KMS-11 (cell line): ENCODE data around the gene RIT1.
"Not testable (repeated sequence)": the region's sequence is repeated elsewhere in the genome, so short reads cannot be mapped to it uniquely, and the experiment has no call there.

Source experiments
- H2AFZ ChIP-seq: fragments of 200-600 bp; sonication (generic); 2 replicates; pipeline ENCODE4 v1.6.1; 2016; ENCODE audit warnings: antibody characterized with exemption, mixed run types, low read depth
- H3K27ac ChIP-seq: fragments of 200-600 bp; sonication (generic); 2 replicates; pipeline ENCODE4 v1.6.1; 2016; ENCODE audit warnings: mild to moderate bottlenecking, mixed run types
- H3K27me3 ChIP-seq: fragments of 200-600 bp; sonication (generic); 2 replicates; pipeline ENCODE4 v1.6.1; 2017; ENCODE audit warnings: mild to moderate bottlenecking, low read depth, mixed run types, moderate library complexity; ENCODE audit not compliant: insufficient read depth
- H3K36me3 ChIP-seq: fragments of 200-600 bp; sonication (generic); 2 replicates; pipeline ENCODE4 v1.6.1; 2017; ENCODE audit warnings: mild to moderate bottlenecking, mixed run types; ENCODE audit not compliant: insufficient read depth
- H3K4me1 ChIP-seq: fragments of 200-600 bp; sonication (generic); 2 replicates; pipeline ENCODE4 v1.6.1; 2016; ENCODE audit warnings: mild to moderate bottlenecking, low read depth, mixed run types; ENCODE audit not compliant: poor library complexity, severe bottlenecking
- H3K4me2 ChIP-seq: fragments of 200-600 bp; sonication (generic); 2 replicates; pipeline ENCODE4 v1.7.0; 2016; ENCODE audit warnings: mild to moderate bottlenecking, mixed run types
- H3K4me3 ChIP-seq: fragments of 200-600 bp; sonication (generic); IDR thresholded peaks from 2 replicates; pipeline ENCODE4 v1.6.1; 2017; ENCODE audit warnings: low read depth, low read length, mixed read lengths; ENCODE audit not compliant: insufficient read depth
- H3K79me2 ChIP-seq: fragments of 200-600 bp; sonication (generic); 2 replicates; pipeline ENCODE4 v1.6.1; 2016; ENCODE audit warnings: low read depth, mixed run types; ENCODE audit not compliant: insufficient read depth
- H3K9ac ChIP-seq: fragments of 200-600 bp; sonication (generic); 2 replicates; pipeline ENCODE4 v1.6.1; 2016; ENCODE audit warnings: mild to moderate bottlenecking, mixed run types
- H4K20me1 ChIP-seq: fragments of 200-600 bp; sonication (generic); 2 replicates; pipeline ENCODE4 v1.6.1; 2016; ENCODE audit warnings: mild to moderate bottlenecking, mixed run types; ENCODE audit not compliant: insufficient read depth
- CTCF ChIP-seq: fragments of 200-600 bp; sonication (generic); conservative IDR thresholded peaks from 2 replicates; pipeline ENCODE4 v1.6.1; 2017; ENCODE audit warnings: low read depth, mild to moderate bottlenecking, antibody characterized with exemption, low read length, moderate library complexity, mixed read lengths

RIT1 gene

GRCh38 chr1:155932081-155932480 is 20.9 kb upstream of the RIT1 start:
- H4K20me1 ChIP-seq: peaks cover 26% of the 10 kb centered on the region
- H3K4me2 ChIP-seq: peak overlapping the region; percentile 93
- no peak; the same call in 1 of the 2 replicates for TF ChIP-seq CTCF
- H3K36me3 ChIP-seq: peaks cover 51% of the 10 kb centered on the region; the same call in 1 of the 2 replicates
- H3K4me3 ChIP-seq: no peak overlapping the region
- H2AFZ ChIP-seq: no peak overlapping the region
- H3K27me3 ChIP-seq: no peaks in the 10 kb centered on the region
- peak overlapping the region; percentile 0; the same call in 1 of the 2 replicates for H3K27ac ChIP-seq
- H3K9ac ChIP-seq: no peak overlapping the region
- peaks cover 48% of the 10 kb centered on the region for H3K4me1 ChIP-seq
- peaks cover 71% of the 10 kb centered on the region for H3K79me2 ChIP-seq

GRCh38 chr1:155931332-155932038 is 20.3 kb upstream of the RIT1 start:
- no peaks in the 10 kb centered on the region for H3K27me3 ChIP-seq
- peaks cover 26% of the 10 kb centered on the region for H4K20me1 ChIP-seq
- H3K79me2 ChIP-seq: peaks cover 77% of the 10 kb centered on the region
- H2AFZ ChIP-seq: no peak overlapping the region
- H3K27ac ChIP-seq: peak overlapping the region; percentile 0; the same call in 1 of the 2 replicates
- peaks cover 57% of the 10 kb centered on the region; the same call in 1 of the 2 replicates for H3K36me3 ChIP-seq
- TF ChIP-seq CTCF: no peak
- peak overlapping the region; percentile 93 for H3K4me2 ChIP-seq
- no peak overlapping the region for H3K4me3 ChIP-seq
- H3K4me1 ChIP-seq: peaks cover 48% of the 10 kb centered on the region
- H3K9ac ChIP-seq: no peak overlapping the region

GRCh38 chr1:155930725-155931124 is 19.6 kb upstream of the RIT1 start:
- H4K20me1 ChIP-seq: peaks cover 26% of the 10 kb centered on the region
- H3K27ac ChIP-seq, H3K27me3 ChIP-seq, H3K9ac ChIP-seq, H3K4me3 ChIP-seq, H2AFZ ChIP-seq: not testable (repeated sequence)
- H3K4me2 ChIP-seq: peak overlapping the region; percentile 93
- H3K79me2 ChIP-seq: peaks cover 83% of the 10 kb centered on the region
- peaks cover 64% of the 10 kb centered on the region; the same call in 1 of the 2 replicates for H3K36me3 ChIP-seq
- H3K4me1 ChIP-seq: peaks cover 48% of the 10 kb centered on the region

GRCh38 chr1:155929057-155929456 is 17.9 kb upstream of the RIT1 start:
- Histone ChIP-seq H3K4me2 (no peak overlapping the region), H3K27me3 (no peaks in the 10 kb centered on the region), H3K9ac (no peak overlapping the region), H3K79me2 (peaks cover 79% of the 10 kb centered on the region), H3K4me3 (no peak overlapping the region), H3K27ac (no peak overlapping the region), H4K20me1 (peaks cover 26% of the 10 kb centered on the region), H3K36me3 (peaks cover 79% of the 10 kb centered on the region; the same call in 1 of the 2 replicates), H3K4me1 (peaks cover 43% of the 10 kb centered on the region), H2AFZ (no peak overlapping the region)
- no peak for TF ChIP-seq CTCF

- Histone ChIP-seq H3K27ac (no peak overlapping the region), H3K79me2 (peaks cover 57% of the 10 kb centered on the region), H3K4me2 (no peak overlapping the region), H3K4me1 (peaks cover 12% of the 10 kb centered on the region), H3K36me3 (peaks cover 91% of the 10 kb centered on the region; the same call in 1 of the 2 replicates), H4K20me1 (peaks cover 5% of the 10 kb centered on the region), H2AFZ (no peak overlapping the region), H3K4me3 (no peak overlapping the region), H3K27me3 (no peaks in the 10 kb centered on the region), H3K9ac (no peak overlapping the region)
- TF ChIP-seq CTCF: no peak
These were observed 14.4 kb upstream of the RIT1 start for GRCh38 chr1:155925506-155925905.
